Measurements from ENCODE around the gene RTEL1.
"Not testable (repeated sequence)": the region's sequence is repeated elsewhere in the genome, so short reads cannot be mapped to it uniquely, and the experiment has no call there.

Gene RTEL1

GRCh38 chr20:63707558-63708300 lies 49.6 kb downstream of the RTEL1 start, which contains the start of the genes ARFRP1 and ZGPAT:
ARFRP1 (minus strand) TSS chr20:63707976; CDS start chr20:63707091, 885 bp downstream.
ZGPAT (plus strand) TSS chr20:63708039; CDS start chr20:63708581, 542 bp downstream.
- Histone ChIP-seq H3K4me1 (ENCODE audit: control insufficient read depth, insufficient read depth, low read length) (peaks cover 2% of the 10 kb centered on the region; the same call in 1 of the 2 replicates), H3K9me3 (ENCODE audit: control insufficient read depth, insufficient read depth, low read length) (no peaks in the 10 kb centered on the region), H3K27me3 (ENCODE audit: control insufficient read depth, insufficient read depth, low read length) (no peaks in the 10 kb centered on the region), H3K27ac (ENCODE audit: low read length) (no peak within 1 kb of the TSS), H3K4me3 (ENCODE audit: low read length) (peak within 1 kb of the TSS; percentile 98), H3K36me3 (ENCODE audit: control insufficient read depth, insufficient read depth, low read length) (peaks cover 11% of the 10 kb centered on the region; the same call in 1 of the 2 replicates)
- peak; percentile 68 for DNase-seq (ENCODE audit: low read depth, low spot score)
- no CpG with 5 or more reads among the region's 98 CpGs for WGBS (ENCODE audit: insufficient coverage, insufficient read length)

- peaks cover 2% of the 10 kb centered on the region; the same call in 1 of the 2 replicates for H3K4me1 ChIP-seq (ENCODE audit: control insufficient read depth, insufficient read depth, low read length)
- no peak for DNase-seq (ENCODE audit: low read depth, low spot score)
- H3K9me3 ChIP-seq (ENCODE audit: control insufficient read depth, insufficient read depth, low read length): no peaks in the 10 kb centered on the region
- peak overlapping the region; percentile 98; the same call in 1 of the 2 replicates for H3K4me3 ChIP-seq (ENCODE audit: low read length)
- no peak overlapping the region for H3K27ac ChIP-seq (ENCODE audit: low read length)
- peaks cover 11% of the 10 kb centered on the region; the same call in 1 of the 2 replicates for H3K36me3 ChIP-seq (ENCODE audit: control insufficient read depth, insufficient read depth, low read length)
- no peaks in the 10 kb centered on the region for H3K27me3 ChIP-seq (ENCODE audit: control insufficient read depth, insufficient read depth, low read length)
- no CpG with 5 or more reads among the region's 67 CpGs for WGBS (ENCODE audit: insufficient coverage, insufficient read length)
Observed at GRCh38 chr20:63708301-63709148, 50.4 kb downstream of the RTEL1 start.

- no peak for DNase-seq (ENCODE audit: low read depth, low spot score)
- no CpG with 5 or more reads among the region's 17 CpGs for WGBS (ENCODE audit: insufficient coverage, insufficient read length)
- no peaks in the 10 kb centered on the region for H3K9me3 ChIP-seq (ENCODE audit: control insufficient read depth, insufficient read depth, low read length)
- H3K27me3 ChIP-seq (ENCODE audit: control insufficient read depth, insufficient read depth, low read length): no peaks in the 10 kb centered on the region
- H3K4me1 ChIP-seq (ENCODE audit: control insufficient read depth, insufficient read depth, low read length): peaks cover 2% of the 10 kb centered on the region; the same call in 1 of the 2 replicates
- H3K4me3 ChIP-seq (ENCODE audit: low read length): no peak overlapping the region
- peaks cover 10% of the 10 kb centered on the region; the same call in 1 of the 2 replicates for H3K36me3 ChIP-seq (ENCODE audit: control insufficient read depth, insufficient read depth, low read length)
- no peak overlapping the region for H3K27ac ChIP-seq (ENCODE audit: low read length)
Observed at GRCh38 chr20:63709149-63709527, 51.0 kb downstream of the RTEL1 start.

GRCh38 chr20:63711085-63711645 lies 53.1 kb downstream of the RTEL1 start:
- Histone ChIP-seq H3K4me3 (ENCODE audit: low read length) (no peak overlapping the region), H3K27me3 (ENCODE audit: control insufficient read depth, insufficient read depth, low read length) (no peaks in the 10 kb centered on the region), H3K27ac (ENCODE audit: low read length) (no peak overlapping the region), H3K36me3 (ENCODE audit: control insufficient read depth, insufficient read depth, low read length) (peaks cover 2% of the 10 kb centered on the region; the same call in 1 of the 2 replicates), H3K4me1 (ENCODE audit: control insufficient read depth, insufficient read depth, low read length) (peaks cover 2% of the 10 kb centered on the region; the same call in 1 of the 2 replicates), H3K9me3 (ENCODE audit: control insufficient read depth, insufficient read depth, low read length) (no peaks in the 10 kb centered on the region)
- DNase-seq (ENCODE audit: low read depth, low spot score): no peak
- WGBS (ENCODE audit: insufficient coverage, insufficient read length): no CpG with 5 or more reads among the region's 12 CpGs

GRCh38 chr20:63712191-63712590 lies 54.1 kb downstream of the RTEL1 start:
- H3K4me3 ChIP-seq (ENCODE audit: low read length): no peak overlapping the region
- no peaks in the 10 kb centered on the region; the same call in 1 of the 2 replicates for H3K36me3 ChIP-seq (ENCODE audit: control insufficient read depth, insufficient read depth, low read length)
- DNase-seq (ENCODE audit: low read depth, low spot score): no peak
- H3K27ac ChIP-seq (ENCODE audit: low read length): no peak overlapping the region
- no CpG with 5 or more reads among the region's 1 CpG for WGBS (ENCODE audit: insufficient coverage, insufficient read length)
- H3K4me1 ChIP-seq (ENCODE audit: control insufficient read depth, insufficient read depth, low read length): peaks cover 2% of the 10 kb centered on the region; the same call in 1 of the 2 replicates
- no peaks in the 10 kb centered on the region for H3K27me3 ChIP-seq (ENCODE audit: control insufficient read depth, insufficient read depth, low read length)
- H3K9me3 ChIP-seq (ENCODE audit: control insufficient read depth, insufficient read depth, low read length): no peaks in the 10 kb centered on the region

- WGBS (ENCODE audit: insufficient coverage, insufficient read length): no CpG with 5 or more reads among the region's 5 CpGs
- H3K27me3 ChIP-seq (ENCODE audit: control insufficient read depth, insufficient read depth, low read length): no peaks in the 10 kb centered on the region
- H3K4me1 ChIP-seq (ENCODE audit: control insufficient read depth, insufficient read depth, low read length): no peaks in the 10 kb centered on the region
- H3K36me3 ChIP-seq (ENCODE audit: control insufficient read depth, insufficient read depth, low read length): no peaks in the 10 kb centered on the region; the same call in 1 of the 2 replicates
- no peaks in the 10 kb centered on the region for H3K9me3 ChIP-seq (ENCODE audit: control insufficient read depth, insufficient read depth, low read length)
- DNase-seq (ENCODE audit: low read depth, low spot score): no peak
- H3K4me3 ChIP-seq (ENCODE audit: low read length): no peak overlapping the region
- H3K27ac ChIP-seq (ENCODE audit: low read length): no peak overlapping the region
Observed at GRCh38 chr20:63714858-63715257, 56.7 kb downstream of the RTEL1 start.

GRCh38 chr20:63718996-63719395 lies 60.9 kb downstream of the RTEL1 start:
- WGBS (ENCODE audit: insufficient coverage, insufficient read length): no CpG with 5 or more reads among the region's 2 CpGs
- Histone ChIP-seq H3K27me3 (ENCODE audit: control insufficient read depth, insufficient read depth, low read length) (no peaks in the 10 kb centered on the region), H3K9me3 (ENCODE audit: control insufficient read depth, insufficient read depth, low read length) (no peaks in the 10 kb centered on the region), H3K4me1 (ENCODE audit: control insufficient read depth, insufficient read depth, low read length) (no peaks in the 10 kb centered on the region), H3K4me3 (ENCODE audit: low read length) (no peak overlapping the region), H3K36me3 (ENCODE audit: control insufficient read depth, insufficient read depth, low read length) (no peaks in the 10 kb centered on the region; the same call in 1 of the 2 replicates), H3K27ac (ENCODE audit: low read length) (no peak overlapping the region)
- no peak for DNase-seq (ENCODE audit: low read depth, low spot score)

- not testable (repeated sequence) for H3K9me3 ChIP-seq (ENCODE audit: control insufficient read depth, insufficient read depth, low read length); DNase-seq (ENCODE audit: low read depth, low spot score); H3K27me3 ChIP-seq (ENCODE audit: control insufficient read depth, insufficient read depth, low read length); H3K27ac ChIP-seq (ENCODE audit: low read length); H3K36me3 ChIP-seq (ENCODE audit: control insufficient read depth, insufficient read depth, low read length); H3K4me3 ChIP-seq (ENCODE audit: low read length); H3K4me1 ChIP-seq (ENCODE audit: control insufficient read depth, insufficient read depth, low read length)
- no CpG with 5 or more reads among the region's 2 CpGs for WGBS (ENCODE audit: insufficient coverage, insufficient read length)
Observed at GRCh38 chr20:63722967-63723622, 65.0 kb downstream of the RTEL1 start.

- H3K9me3 ChIP-seq (ENCODE audit: control insufficient read depth, insufficient read depth, low read length); DNase-seq (ENCODE audit: low read depth, low spot score); H3K27me3 ChIP-seq (ENCODE audit: control insufficient read depth, insufficient read depth, low read length); H3K4me1 ChIP-seq (ENCODE audit: control insufficient read depth, insufficient read depth, low read length); H3K4me3 ChIP-seq (ENCODE audit: low read length); H3K27ac ChIP-seq (ENCODE audit: low read length): not testable (repeated sequence)
- peaks cover 11% of the 10 kb centered on the region; the same call in 1 of the 2 replicates for H3K36me3 ChIP-seq (ENCODE audit: control insufficient read depth, insufficient read depth, low read length)
- WGBS (ENCODE audit: insufficient coverage, insufficient read length): no CpG with 5 or more reads among the region's 18 CpGs
Observed at GRCh38 chr20:63730189-63730733, 72.1 kb downstream of the RTEL1 start.

Data from iPS DF 6.9 (cell line).